GM12872 (cell line): ENCODE results near the gene PSD2.
A peak's percentile ranks its signal among the peaks of the same experiment; 100 is the strongest.

Source experiments
- CTCF ChIP-seq: IDR thresholded peaks from 3 replicates; pipeline ENCODE4 v1.5.1; 2011; ENCODE audit warnings: low read depth, mild to moderate bottlenecking, low read length, moderate library complexity; ENCODE audit not compliant: insufficient read depth

The PSD2 gene

GRCh38 chr5:139787568-139788293 is 7.9 kb upstream of the PSD2 start:
- TF ChIP-seq CTCF = peak; percentile 95

- no peak for TF ChIP-seq CTCF
Observed at GRCh38 chr5:139788294-139788910, 7.2 kb upstream of the PSD2 start.

- TF ChIP-seq CTCF = no peak
Observed at GRCh38 chr5:139789116-139789844, 6.3 kb upstream of the PSD2 start.

GRCh38 chr5:139789845-139790189 is 5.8 kb upstream of the PSD2 start:
- no peak for TF ChIP-seq CTCF

- no peak for TF ChIP-seq CTCF
Observed at GRCh38 chr5:139792218-139792617, 3.4 kb upstream of the PSD2 start.

GRCh38 chr5:139794067-139794846 is 1.4 kb upstream of the PSD2 start:
- TF ChIP-seq CTCF = 0 out of 3 replicates have a peak, but pooled peaks have one; percentile 1

GRCh38 chr5:139796061-139796806 is 626 bp downstream of the PSD2 start:
- TF ChIP-seq CTCF = no peak
